ENCODE data around the gene FAM210A.
"Not testable (repeated sequence)": the region's sequence is repeated elsewhere in the genome, so short reads cannot be mapped to it uniquely, and the experiment has no call there.

FAM210A gene, protein sequence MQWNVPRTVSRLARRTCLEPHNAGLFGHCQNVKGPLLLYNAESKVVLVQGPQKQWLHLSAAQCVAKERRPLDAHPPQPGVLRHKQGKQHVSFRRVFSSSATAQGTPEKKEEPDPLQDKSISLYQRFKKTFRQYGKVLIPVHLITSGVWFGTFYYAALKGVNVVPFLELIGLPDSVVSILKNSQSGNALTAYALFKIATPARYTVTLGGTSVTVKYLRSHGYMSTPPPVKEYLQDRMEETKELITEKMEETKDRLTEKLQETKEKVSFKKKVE

GRCh38 chr18:13726232-13726971 is at the start of gene FAM210A, which contains the start of gene RNMT:
Gene FAM210A, minus strand, starts transcription at chr18:13726558. Its CDS starts 44,481 bp downstream, at chr18:13682077.
Gene RNMT, plus strand, starts transcription at chr18:13726673. Its CDS starts 4,845 bp downstream, at chr18:13731518.
- DNase-seq (ENCODE audit: low read depth): peak; percentile 93

DNA sequence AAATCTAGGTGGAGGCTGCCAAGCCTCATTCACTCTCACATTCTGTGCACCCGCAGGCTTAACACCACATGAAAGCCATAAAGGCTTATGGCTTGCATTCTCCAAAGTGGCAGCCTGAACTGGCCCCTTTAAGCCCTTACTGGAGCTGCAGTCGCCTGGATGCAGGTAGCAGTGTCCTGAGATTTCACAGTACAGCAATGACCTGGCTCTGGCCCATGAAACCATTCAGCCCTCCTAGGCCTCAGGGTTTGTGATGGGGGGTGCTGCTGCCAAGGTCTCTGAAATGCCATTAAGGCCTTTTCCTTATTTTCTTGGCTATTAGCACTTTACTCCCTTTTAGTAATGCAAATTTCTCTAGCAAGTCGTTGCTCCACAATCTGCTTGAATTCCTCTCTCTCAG is 48.7 kb upstream of the FAM210A start:
- no peak for DNase-seq (ENCODE audit: low read depth)

DNA sequence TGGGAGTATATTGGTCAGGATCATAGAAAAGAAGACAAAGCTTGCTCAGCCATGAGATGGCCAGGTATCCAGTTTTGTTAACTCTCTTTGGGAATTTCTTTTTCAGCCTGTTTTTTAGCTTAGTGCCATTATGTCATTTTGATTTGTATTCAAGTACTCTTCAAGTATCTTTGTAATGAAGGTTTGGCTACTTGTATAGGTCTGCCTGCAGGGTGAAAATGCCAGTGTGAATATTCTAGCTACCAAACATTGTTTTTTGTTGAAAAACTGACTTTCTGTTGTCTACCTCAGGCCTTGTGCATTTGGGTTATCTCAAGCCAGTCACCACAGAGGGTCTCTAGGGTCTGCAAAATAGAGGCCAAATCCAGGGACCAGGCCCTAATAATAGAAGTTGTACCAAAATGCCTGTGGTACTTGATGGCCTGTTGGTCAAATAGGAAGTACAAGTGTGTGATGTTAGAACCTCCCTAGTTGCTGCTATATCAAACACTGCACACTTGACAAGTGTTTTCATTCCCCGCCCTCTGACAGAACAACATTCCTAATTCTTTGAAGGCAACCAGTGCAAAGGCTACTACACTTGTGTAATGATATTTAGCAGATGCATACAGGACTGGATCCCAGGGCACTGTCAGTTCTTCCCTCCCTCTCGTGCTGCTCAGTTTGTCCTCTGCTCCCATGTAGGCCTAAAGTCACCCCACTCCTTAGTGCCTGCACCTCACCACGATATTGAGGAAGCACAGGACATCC is 36.5 kb upstream of the FAM210A start:
- DNase-seq (ENCODE audit: low read depth): no peak

GRCh38 chr18:13760047-13760446 is 33.7 kb upstream of the FAM210A start:
- no peak for DNase-seq (ENCODE audit: low read depth)

GRCh38 chr18:13758622-13759021 is 32.3 kb upstream of the FAM210A start:
- DNase-seq (ENCODE audit: low read depth): no peak

- DNase-seq (ENCODE audit: low read depth): no peak
Observed at GRCh38 chr18:13756671-13757070, 30.3 kb upstream of the FAM210A start.

GRCh38 chr18:13756261-13756660 is 29.9 kb upstream of the FAM210A start:
- DNase-seq (ENCODE audit: low read depth): no peak

- DNase-seq (ENCODE audit: low read depth): not testable (repeated sequence)
Observed at GRCh38 chr18:13751599-13751998, 25.2 kb upstream of the FAM210A start.

GRCh38 chr18:13746633-13747032 is 20.3 kb upstream of the FAM210A start:
- no peak for DNase-seq (ENCODE audit: low read depth)

DNA sequence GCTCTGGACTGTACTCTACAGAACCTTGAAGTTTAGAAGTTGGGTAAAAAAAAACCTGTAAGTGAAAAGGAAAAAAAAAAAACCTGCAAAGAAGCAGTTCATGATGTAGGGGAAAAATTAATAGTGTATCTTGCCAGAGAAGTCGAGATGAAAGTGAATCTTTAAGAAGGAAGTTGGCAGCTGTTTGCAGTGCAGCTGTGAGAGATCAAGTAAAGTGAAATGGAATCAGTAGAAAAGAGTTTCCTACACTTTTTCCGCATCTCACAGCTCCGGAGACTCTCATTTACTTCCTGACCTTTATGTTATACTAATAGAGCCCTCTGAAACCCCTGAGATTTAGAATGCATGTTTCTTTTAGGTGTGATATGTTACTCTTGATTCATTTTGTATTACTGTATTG is 19.3 kb upstream of the FAM210A start:
- DNase-seq (ENCODE audit: low read depth): no peak

GRCh38 chr18:13735681-13736080 is 9.3 kb upstream of the FAM210A start:
- DNase-seq (ENCODE audit: low read depth): no peak

DNA sequence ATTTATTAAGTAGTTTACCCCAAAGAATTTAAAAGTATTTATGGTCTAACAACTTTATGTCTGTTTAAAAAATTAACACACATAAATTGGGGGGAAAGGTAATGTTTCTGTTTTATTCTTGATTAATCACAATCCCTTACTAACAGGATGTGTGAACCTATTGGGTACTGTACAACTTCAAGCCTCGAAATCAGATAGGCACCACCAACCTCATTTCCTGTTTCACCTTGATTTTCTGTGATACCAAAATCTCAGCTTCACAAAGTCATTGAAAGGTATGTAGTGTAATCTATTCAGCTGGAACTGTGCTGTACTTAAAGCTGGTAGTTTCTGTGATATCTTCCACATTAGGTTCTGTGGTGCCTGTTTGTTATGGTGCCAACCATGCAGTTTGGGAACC is 4.1 kb upstream of the FAM210A start:
- DNase-seq (ENCODE audit: low read depth): no peak

DNA sequence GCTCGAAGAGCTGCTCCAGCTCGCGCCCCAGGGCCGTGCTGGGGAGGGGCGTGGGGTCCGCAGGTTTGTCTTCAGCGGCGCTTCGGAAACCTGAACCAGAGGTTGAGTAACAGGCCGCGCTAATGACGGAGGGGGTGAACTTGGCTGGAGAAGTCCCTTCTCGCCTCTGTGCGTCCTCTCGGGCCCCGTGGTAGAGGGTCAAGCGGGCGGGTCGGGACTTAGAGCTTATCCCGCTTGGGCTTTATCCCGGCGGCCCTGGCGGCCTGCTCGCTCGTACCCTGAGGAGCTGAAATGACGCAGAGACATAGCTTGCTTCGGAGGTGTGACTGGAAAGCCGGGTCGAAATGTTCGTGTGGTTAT is 594 bp upstream of the FAM210A start:
- DNase-seq (ENCODE audit: low read depth): peak; percentile 14

DNA sequence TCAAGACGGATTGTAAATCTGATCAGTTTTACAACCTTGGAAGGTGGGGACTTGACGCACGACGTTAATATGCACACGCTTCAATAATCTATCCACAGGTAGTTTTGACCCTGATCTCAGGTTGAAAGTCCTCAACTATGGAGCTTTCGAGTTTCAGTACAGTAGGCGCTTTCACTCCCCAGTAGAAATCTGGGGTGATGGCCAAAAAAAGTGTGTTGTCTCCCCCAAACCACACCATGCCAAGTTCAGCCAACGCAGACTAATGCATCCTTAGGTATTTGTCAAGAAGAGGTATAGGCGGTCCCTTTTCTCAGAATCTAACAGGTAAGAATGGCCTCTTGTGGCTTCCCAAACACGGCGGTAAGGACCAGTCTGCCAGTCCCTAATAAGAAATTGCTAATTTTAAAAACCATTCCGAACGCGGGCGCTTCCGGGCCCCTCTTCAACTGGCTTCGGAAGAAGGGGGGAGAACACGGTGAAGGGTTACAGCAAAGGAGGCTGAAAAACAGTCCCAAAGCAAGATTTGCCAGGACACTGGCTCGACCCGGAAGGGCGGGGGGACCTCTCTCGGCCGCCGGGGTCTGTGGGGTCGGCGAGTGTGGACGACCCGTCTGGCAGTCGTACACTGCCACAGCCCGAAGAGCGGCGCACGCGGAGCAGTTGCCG is 659 bp downstream of the FAM210A start:
- DNase-seq (ENCODE audit: low read depth): no peak

DNA sequence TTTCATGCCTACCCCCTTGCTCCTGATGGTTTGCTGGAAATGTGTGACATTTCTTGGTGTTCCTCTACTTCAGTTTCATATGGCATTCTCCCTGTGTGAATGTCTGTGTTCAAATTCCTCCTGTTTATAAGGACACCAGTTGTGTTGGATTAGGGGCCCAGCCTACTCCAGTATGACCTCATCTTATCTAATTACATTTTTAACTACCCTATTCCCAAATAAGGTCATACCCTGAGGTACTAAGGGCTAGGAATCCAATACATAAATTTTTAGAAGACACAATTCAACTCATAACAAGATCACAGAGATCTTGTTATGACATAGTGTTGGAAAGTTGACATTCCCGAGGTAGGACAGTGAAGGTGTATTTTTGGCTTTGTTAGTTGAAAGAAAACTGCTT is 5.5 kb downstream of the FAM210A start:
- DNase-seq (ENCODE audit: low read depth): no peak

DNA sequence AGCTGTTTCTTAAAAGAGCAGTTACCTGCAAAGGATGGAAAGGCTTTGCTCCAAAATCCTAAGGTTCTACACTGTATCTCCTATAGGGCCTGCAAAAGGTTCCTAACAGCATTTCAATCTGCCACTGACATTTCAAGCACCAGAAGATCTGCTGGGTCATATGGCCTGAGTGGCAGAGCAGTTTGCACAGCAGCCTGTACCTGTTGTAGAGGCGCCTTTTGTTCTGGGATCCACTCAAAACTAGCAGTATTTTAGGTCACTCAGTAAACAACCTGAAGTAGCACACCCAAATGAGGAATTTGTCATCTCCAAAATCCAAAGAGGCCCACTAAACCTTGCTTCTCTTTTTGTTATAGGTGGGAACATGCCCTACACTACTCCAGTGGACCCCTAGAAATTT is 6.2 kb downstream of the FAM210A start:
- DNase-seq (ENCODE audit: low read depth): no peak

- DNase-seq (ENCODE audit: low read depth): no peak
Observed at GRCh38 chr18:13716916-13717315, 9.4 kb downstream of the FAM210A start.

GRCh38 chr18:13715330-13715729 is 11.0 kb downstream of the FAM210A start:
- DNase-seq (ENCODE audit: low read depth): no peak

GRCh38 chr18:13713455-13714055 is 12.8 kb downstream of the FAM210A start:
- no peak for DNase-seq (ENCODE audit: low read depth)

GRCh38 chr18:13712400-13713131 is 13.8 kb downstream of the FAM210A start:
- no peak for DNase-seq (ENCODE audit: low read depth)

DNA sequence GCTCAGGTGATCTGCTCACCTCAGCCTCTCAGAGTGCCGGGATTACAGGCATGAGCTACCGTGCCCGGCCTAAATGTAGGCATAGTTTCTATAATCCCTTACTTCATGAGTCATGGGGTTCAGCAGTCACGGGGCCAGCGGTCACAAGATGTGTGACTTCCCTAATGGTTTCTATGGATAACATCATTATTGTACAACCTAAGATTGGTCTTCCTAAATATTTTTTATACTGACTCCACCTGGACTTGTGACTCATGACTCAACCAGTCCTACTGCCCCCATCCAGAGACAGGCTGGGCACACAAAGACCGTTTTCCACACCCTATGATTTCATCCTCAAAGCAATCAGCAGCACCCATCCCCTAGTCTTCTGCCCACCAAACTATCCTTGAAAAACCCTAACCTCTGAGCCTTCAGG is 15.9 kb downstream of the FAM210A start:
- DNase-seq (ENCODE audit: low read depth): no peak

Data from activated T-cell treated with anti-CD3 and anti-CD28 coated beads for 24 hours (primary cell).